Measurements from ENCODE around the gene EFNA5.

GRCh38 chr5:107594253-107595045 lies 76.3 kb downstream of the EFNA5 start:
- TF ChIP-seq CTCF (optimal IDR thresholded peaks at IDR 0.05 in 1 of 3, IDR thresholded peaks at IDR 0.05 in 1 of 3, conservative IDR thresholded peaks at IDR 0.05 in 1 of 3; ENCODE audit: extremely low read depth in 1 of 3, insufficient read depth in 2 of 3, low read length in 3 of 3) (no peak), EZH2 (IDR thresholded peaks at IDR 0.05; ENCODE audit: low read length) (no peak)

Data from keratinocyte (primary cell).